Measurements from ENCODE around the gene ATP2C2.

The ATP2C2 gene

GRCh38 chr16:84463221-84463620, 94.9 kb downstream of the ATP2C2 start:
- in situ Hi-C loops (cut with HindIII; ENCODE audit: low sequenced_read_pairs): loop anchor here (10.0 kb wide), 1 partner anchor 168 kb away; the partner anchor contains the start of gene WFDC1

- in situ Hi-C loops (cut with HindIII; ENCODE audit: low sequenced_read_pairs): loop anchor here (10.0 kb wide), 1 partner anchor 169 kb away; the partner anchor contains the start of gene WFDC1
Measured at GRCh38 chr16:84464116-84464515, 95.8 kb downstream of the ATP2C2 start.

- in situ Hi-C loops (cut with HindIII; ENCODE audit: low sequenced_read_pairs): loop anchor here (10.0 kb wide), 1 partner anchor 170 kb away; the partner anchor contains the start of gene WFDC1
Measured at GRCh38 chr16:84465154-84465553, 96.8 kb downstream of the ATP2C2 start.

- in situ Hi-C loops (cut with HindIII; ENCODE audit: low sequenced_read_pairs): loop anchor here (10.0 kb wide), 1 partner anchor 172 kb away; the partner anchor contains the start of gene WFDC1
Measured at GRCh38 chr16:84466692-84467091, 98.4 kb downstream of the ATP2C2 start.

GRCh38 chr16:84467256-84467655, 98.9 kb downstream of the ATP2C2 start:
- in situ Hi-C loops (cut with HindIII; ENCODE audit: low sequenced_read_pairs): loop anchor here (10.0 kb wide), 1 partner anchor 172 kb away; the partner anchor contains the start of gene WFDC1

- in situ Hi-C loops (cut with HindIII; ENCODE audit: low sequenced_read_pairs): loop anchor here (10.0 kb wide), 1 partner anchor 173 kb away; the partner anchor contains the start of gene WFDC1
Measured at GRCh38 chr16:84467709-84468108, 99.4 kb downstream of the ATP2C2 start.

- in situ Hi-C loops (cut with HindIII; ENCODE audit: low sequenced_read_pairs): no loop called here
Measured at GRCh38 chr16:84471316-84471715, 103.0 kb downstream of the ATP2C2 start.

- in situ Hi-C loops (cut with HindIII; ENCODE audit: low sequenced_read_pairs): no loop called here
Measured at GRCh38 chr16:84471966-84472365, 103.6 kb downstream of the ATP2C2 start.

- in situ Hi-C loops (cut with HindIII; ENCODE audit: low sequenced_read_pairs): no loop called here
Measured at GRCh38 chr16:84475643-84476240, 107.4 kb downstream of the ATP2C2 start.

- in situ Hi-C loops (cut with HindIII; ENCODE audit: low sequenced_read_pairs): no loop called here
Measured at GRCh38 chr16:84476401-84476800, 108.1 kb downstream of the ATP2C2 start.

- in situ Hi-C loops (cut with HindIII; ENCODE audit: low sequenced_read_pairs): no loop called here
Measured at GRCh38 chr16:84477661-84478060, 109.3 kb downstream of the ATP2C2 start.

- in situ Hi-C loops (cut with HindIII; ENCODE audit: low sequenced_read_pairs): no loop called here
Measured at GRCh38 chr16:84478172-84478947, 110.0 kb downstream of the ATP2C2 start.

- in situ Hi-C loops (cut with HindIII; ENCODE audit: low sequenced_read_pairs): no loop called here
Measured at GRCh38 chr16:84479716-84480450, 111.5 kb downstream of the ATP2C2 start.

- in situ Hi-C loops (cut with HindIII; ENCODE audit: low sequenced_read_pairs): no loop called here
Measured at GRCh38 chr16:84481051-84481735, 112.9 kb downstream of the ATP2C2 start.

GRCh38 chr16:84482001-84482891, 113.9 kb downstream of the ATP2C2 start:
- in situ Hi-C loops (cut with HindIII; ENCODE audit: low sequenced_read_pairs): no loop called here

GRCh38 chr16:84482951-84483881, 114.9 kb downstream of the ATP2C2 start:
- in situ Hi-C loops (cut with HindIII; ENCODE audit: low sequenced_read_pairs): no loop called here

GRCh38 chr16:84483882-84484565, 115.7 kb downstream of the ATP2C2 start:
- in situ Hi-C loops (cut with HindIII; ENCODE audit: low sequenced_read_pairs): no loop called here

All from endothelial cell of hepatic sinusoid (primary cell).